HepG2 (cell line): ENCODE measurements around the gene DNAJC5. TPM values are rescaled to one million over a fixed set of nuclear protein-coding genes. Genes with fewer than 3 reads are reported as not detected.

Experiments
- CBFB ChIP-seq: sonication (generic); formaldehyde crosslinking; IDR thresholded peaks from 2 replicates; pipeline ENCODE4 v1.4.0; 2020; ENCODE audit warnings: missing genetic modification reagents
- EEA1 ChIP-seq: sonication (generic); formaldehyde crosslinking; IDR thresholded peaks from 2 replicates; pipeline ENCODE4 v1.5.1; 2020; ENCODE audit warnings: mild to moderate bottlenecking, missing genetic modification reagents, borderline replicate concordance
- KAT2B ChIP-seq: fragments of 150-350 bp; IDR thresholded peaks from 2 replicates; pipeline ENCODE4 v1.6.1; 2014; ENCODE audit warnings: low read depth, low read length, borderline replicate concordance
- RFX1 ChIP-seq: fragments of 450-650 bp; IDR thresholded peaks from 2 replicates; pipeline ENCODE4 v1.6.1; 2017
- RXRB ChIP-seq: IDR thresholded peaks from 2 replicates; pipeline ENCODE4 v1.6.1; 2016; ENCODE audit warnings: borderline replicate concordance, missing genetic modification reagents, missing compliant biosample characterization
- ZIK1 ChIP-seq: sonication (generic); formaldehyde crosslinking; IDR thresholded peaks from 2 replicates; pipeline ENCODE4 v1.5.0; 2020; ENCODE audit warnings: mild to moderate bottlenecking, low read depth, missing genetic modification reagents, borderline replicate concordance
- ZNF569 ChIP-seq: sonication (generic); formaldehyde crosslinking; IDR thresholded peaks from 2 replicates; pipeline ENCODE4 v1.5.0; 2020; ENCODE audit warnings: mild to moderate bottlenecking, missing genetic modification reagents, moderate library complexity, borderline replicate concordance
- ZNF577 ChIP-seq: sonication (generic); formaldehyde crosslinking; IDR thresholded peaks from 2 replicates; pipeline ENCODE4 v1.4.0; 2020; ENCODE audit warnings: mild to moderate bottlenecking, low read depth, missing genetic modification reagents, borderline replicate concordance
- ZNF605 ChIP-seq: sonication (generic); formaldehyde crosslinking; IDR thresholded peaks from 2 replicates; pipeline ENCODE4 v1.8.0; 2022; ENCODE audit warnings: mild to moderate bottlenecking, missing genetic modification reagents
- ZNF678 ChIP-seq: sonication (generic); formaldehyde crosslinking; IDR thresholded peaks from 2 replicates; pipeline ENCODE4 v1.4.0; 2020; ENCODE audit warnings: mild to moderate bottlenecking, missing genetic modification reagents
- ZNF768 ChIP-seq: sonication (generic); formaldehyde crosslinking; IDR thresholded peaks from 2 replicates; pipeline ENCODE4 v1.4.0; 2020; ENCODE audit warnings: missing genetic modification reagents
- polyA plus RNA-seq, 8 experiments: library from polyadenylated mRNA; depleted of rRNA in 3 of 8; stranded (reverse) in 7 of 8; unstranded in 1 of 8; fragments of >200 nt; fragmentation: Illumina TruSeq in 4 of 8; extraction: Trizol in 4 of 8; gene quantifications; 2 replicates each; pipeline versions ENCODE4 v1.2.1 to v1.2.3, GENCODE V29; 2011 to 2016; ENCODE audit warnings: low read depth in 4 of 8, missing spikeins in 1 of 8, mixed read lengths in 1 of 8; ENCODE audit not compliant: insufficient read depth in 1 of 8
- total RNA-seq, 5 experiments: library from RNA; depleted of rRNA; stranded (reverse); fragments of >200 nt; fragmentation: Illumina TruSeq; extraction: Trizol; gene quantifications; 2 replicates each; pipeline ENCODE4 v1.2.3, GENCODE V29; 2016; ENCODE audit warnings: low read depth in 1 of 5
- TF ChIP-seq, protein P1 (sequence below): sonication (generic); formaldehyde crosslinking; IDR thresholded peaks from 2 replicates; pipeline ENCODE4 v1.4.0; 2020; ENCODE audit warnings: missing genetic modification reagents, borderline replicate concordance
- TF ChIP-seq, protein P2 (sequence below): IDR thresholded peaks from 2 replicates; pipeline ENCODE4 v1.6.1; 2016; ENCODE audit warnings: low read depth
- TF ChIP-seq, protein P3 (sequence below): sonication (generic); formaldehyde crosslinking; IDR thresholded peaks from 2 replicates; pipeline ENCODE4 v1.5.1; 2020; ENCODE audit warnings: missing genetic modification reagents, mild to moderate bottlenecking, borderline replicate concordance
- TF ChIP-seq, protein P4 (sequence below), 2 experiments: sonication (generic) in 1 of 2; formaldehyde crosslinking in 1 of 2; IDR thresholded peaks; 2 replicates each; pipeline versions ENCODE4 v1.6.1 to v1.9.0; 2014 to 2022; ENCODE audit warnings: antibody characterized with exemption in 1 of 2, borderline replicate concordance in 1 of 2, inconsistent platforms in 1 of 2, low read depth in 1 of 2, missing genetic modification reagents in 1 of 2

DNAJC5 gene
- total and polyA plus RNA-seq, 2 of the 13 experiments (the other 11 are each of a cell fraction or from before 2014, with no cell fraction given), result 42.8 to 64.5 TPM

DNA sequence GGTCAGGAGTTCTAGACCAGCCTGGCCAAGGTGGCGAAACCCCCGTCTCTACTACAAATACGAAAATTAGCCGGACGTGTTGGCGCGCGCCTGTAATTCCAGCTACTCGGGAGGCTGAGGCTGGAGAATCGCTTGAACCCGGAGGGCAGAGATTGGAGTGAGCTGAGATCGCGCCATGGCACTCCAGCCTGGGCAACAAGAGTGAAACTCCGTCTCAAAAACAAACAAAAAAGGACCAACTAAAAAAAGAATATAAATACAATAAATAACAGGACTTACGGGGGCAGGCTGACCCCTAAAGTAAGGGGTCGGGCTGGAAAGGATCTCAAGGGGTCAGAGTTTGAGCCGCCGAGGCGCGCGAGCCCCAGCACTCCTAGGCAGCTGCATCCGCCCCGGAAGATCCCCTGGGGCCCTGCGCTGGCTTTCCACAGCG, 30.4 kb upstream of the DNAJC5 start (continued):
- TF ChIP-seq, protein P1, sequence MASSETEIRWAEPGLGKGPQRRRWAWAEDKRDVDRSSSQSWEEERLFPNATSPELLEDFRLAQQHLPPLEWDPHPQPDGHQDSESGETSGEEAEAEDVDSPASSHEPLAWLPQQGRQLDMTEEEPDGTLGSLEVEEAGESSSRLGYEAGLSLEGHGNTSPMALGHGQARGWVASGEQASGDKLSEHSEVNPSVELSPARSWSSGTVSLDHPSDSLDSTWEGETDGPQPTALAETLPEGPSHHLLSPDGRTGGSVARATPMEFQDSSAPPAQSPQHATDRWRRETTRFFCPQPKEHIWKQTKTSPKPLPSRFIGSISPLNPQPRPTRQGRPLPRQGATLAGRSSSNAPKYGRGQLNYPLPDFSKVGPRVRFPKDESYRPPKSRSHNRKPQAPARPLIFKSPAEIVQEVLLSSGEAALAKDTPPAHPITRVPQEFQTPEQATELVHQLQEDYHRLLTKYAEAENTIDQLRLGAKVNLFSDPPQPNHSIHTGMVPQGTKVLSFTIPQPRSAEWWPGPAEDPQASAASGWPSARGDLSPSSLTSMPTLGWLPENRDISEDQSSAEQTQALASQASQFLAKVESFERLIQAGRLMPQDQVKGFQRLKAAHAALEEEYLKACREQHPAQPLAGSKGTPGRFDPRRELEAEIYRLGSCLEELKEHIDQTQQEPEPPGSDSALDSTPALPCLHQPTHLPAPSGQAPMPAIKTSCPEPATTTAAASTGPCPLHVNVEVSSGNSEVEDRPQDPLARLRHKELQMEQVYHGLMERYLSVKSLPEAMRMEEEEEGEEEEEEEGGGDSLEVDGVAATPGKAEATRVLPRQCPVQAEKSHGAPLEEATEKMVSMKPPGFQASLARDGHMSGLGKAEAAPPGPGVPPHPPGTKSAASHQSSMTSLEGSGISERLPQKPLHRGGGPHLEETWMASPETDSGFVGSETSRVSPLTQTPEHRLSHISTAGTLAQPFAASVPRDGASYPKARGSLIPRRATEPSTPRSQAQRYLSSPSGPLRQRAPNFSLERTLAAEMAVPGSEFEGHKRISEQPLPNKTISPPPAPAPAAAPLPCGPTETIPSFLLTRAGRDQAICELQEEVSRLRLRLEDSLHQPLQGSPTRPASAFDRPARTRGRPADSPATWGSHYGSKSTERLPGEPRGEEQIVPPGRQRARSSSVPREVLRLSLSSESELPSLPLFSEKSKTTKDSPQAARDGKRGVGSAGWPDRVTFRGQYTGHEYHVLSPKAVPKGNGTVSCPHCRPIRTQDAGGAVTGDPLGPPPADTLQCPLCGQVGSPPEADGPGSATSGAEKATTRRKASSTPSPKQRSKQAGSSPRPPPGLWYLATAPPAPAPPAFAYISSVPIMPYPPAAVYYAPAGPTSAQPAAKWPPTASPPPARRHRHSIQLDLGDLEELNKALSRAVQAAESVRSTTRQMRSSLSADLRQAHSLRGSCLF (CRISPR knock-in tag), result no peak
- no peak for TF ChIP-seq EEA1
- TF ChIP-seq, protein P2, sequence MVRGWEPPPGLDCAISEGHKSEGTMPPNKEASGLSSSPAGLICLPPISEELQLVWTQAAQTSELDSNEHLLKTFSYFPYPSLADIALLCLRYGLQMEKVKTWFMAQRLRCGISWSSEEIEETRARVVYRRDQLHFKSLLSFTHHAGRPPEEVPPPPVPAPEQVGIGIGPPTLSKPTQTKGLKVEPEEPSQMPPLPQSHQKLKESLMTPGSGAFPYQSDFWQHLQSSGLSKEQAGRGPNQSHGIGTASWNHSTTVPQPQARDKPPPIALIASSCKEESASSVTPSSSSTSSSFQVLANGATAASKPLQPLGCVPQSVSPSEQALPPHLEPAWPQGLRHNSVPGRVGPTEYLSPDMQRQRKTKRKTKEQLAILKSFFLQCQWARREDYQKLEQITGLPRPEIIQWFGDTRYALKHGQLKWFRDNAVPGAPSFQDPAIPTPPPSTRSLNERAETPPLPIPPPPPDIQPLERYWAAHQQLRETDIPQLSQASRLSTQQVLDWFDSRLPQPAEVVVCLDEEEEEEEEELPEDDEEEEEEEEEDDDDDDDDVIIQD (CRISPR knock-in tag), result no peak
- TF ChIP-seq ZNF569 (CRISPR knock-in tag), result no peak; the same call in 1 of the 2 replicates
- TF ChIP-seq ZNF605, result no peak; the same call in none of the 2 replicates
- TF ChIP-seq RFX1, result no peak
- TF ChIP-seq, protein P3, sequence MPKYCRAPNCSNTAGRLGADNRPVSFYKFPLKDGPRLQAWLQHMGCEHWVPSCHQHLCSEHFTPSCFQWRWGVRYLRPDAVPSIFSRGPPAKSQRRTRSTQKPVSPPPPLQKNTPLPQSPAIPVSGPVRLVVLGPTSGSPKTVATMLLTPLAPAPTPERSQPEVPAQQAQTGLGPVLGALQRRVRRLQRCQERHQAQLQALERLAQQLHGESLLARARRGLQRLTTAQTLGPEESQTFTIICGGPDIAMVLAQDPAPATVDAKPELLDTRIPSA (CRISPR knock-in tag), result no peak
- TF ChIP-seq ZIK1 (CRISPR knock-in tag), result no peak
- no peak for TF ChIP-seq ZNF768 (CRISPR knock-in tag)
- TF ChIP-seq CBFB (CRISPR knock-in tag), result no peak
- TF ChIP-seq RXRB (CRISPR knock-in tag), result no peak
- TF ChIP-seq ZNF577 (CRISPR knock-in tag), result no peak; the same call in 1 of the 2 replicates
- TF ChIP-seq, protein P4, sequence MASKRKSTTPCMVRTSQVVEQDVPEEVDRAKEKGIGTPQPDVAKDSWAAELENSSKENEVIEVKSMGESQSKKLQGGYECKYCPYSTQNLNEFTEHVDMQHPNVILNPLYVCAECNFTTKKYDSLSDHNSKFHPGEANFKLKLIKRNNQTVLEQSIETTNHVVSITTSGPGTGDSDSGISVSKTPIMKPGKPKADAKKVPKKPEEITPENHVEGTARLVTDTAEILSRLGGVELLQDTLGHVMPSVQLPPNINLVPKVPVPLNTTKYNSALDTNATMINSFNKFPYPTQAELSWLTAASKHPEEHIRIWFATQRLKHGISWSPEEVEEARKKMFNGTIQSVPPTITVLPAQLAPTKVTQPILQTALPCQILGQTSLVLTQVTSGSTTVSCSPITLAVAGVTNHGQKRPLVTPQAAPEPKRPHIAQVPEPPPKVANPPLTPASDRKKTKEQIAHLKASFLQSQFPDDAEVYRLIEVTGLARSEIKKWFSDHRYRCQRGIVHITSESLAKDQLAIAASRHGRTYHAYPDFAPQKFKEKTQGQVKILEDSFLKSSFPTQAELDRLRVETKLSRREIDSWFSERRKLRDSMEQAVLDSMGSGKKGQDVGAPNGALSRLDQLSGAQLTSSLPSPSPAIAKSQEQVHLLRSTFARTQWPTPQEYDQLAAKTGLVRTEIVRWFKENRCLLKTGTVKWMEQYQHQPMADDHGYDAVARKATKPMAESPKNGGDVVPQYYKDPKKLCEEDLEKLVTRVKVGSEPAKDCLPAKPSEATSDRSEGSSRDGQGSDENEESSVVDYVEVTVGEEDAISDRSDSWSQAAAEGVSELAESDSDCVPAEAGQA (IDR thresholded peaks at IDR 0.05; ENCODE audit: low read depth), result no peak
- TF ChIP-seq, protein P4 (CRISPR knock-in tag; IDR thresholded peaks at IDR 0.05; ENCODE audit: borderline replicate concordance), result no peak
- no peak for TF ChIP-seq ZNF678
- no peak for TF ChIP-seq KAT2B
